ENCODE results near the gene IL1R2. TPM values are rescaled to one million over a fixed set of nuclear protein-coding genes. Genes with fewer than 3 reads are reported as not detected.
A peak's percentile ranks its signal among the peaks of the same experiment; 100 is the strongest.

Gene IL1R2
- total and polyA plus RNA-seq, 2 of the 13 experiments (the other 11 are each of a cell fraction or from before 2014, with no cell fraction given): 3.6 to 7.3 TPM

DNA sequence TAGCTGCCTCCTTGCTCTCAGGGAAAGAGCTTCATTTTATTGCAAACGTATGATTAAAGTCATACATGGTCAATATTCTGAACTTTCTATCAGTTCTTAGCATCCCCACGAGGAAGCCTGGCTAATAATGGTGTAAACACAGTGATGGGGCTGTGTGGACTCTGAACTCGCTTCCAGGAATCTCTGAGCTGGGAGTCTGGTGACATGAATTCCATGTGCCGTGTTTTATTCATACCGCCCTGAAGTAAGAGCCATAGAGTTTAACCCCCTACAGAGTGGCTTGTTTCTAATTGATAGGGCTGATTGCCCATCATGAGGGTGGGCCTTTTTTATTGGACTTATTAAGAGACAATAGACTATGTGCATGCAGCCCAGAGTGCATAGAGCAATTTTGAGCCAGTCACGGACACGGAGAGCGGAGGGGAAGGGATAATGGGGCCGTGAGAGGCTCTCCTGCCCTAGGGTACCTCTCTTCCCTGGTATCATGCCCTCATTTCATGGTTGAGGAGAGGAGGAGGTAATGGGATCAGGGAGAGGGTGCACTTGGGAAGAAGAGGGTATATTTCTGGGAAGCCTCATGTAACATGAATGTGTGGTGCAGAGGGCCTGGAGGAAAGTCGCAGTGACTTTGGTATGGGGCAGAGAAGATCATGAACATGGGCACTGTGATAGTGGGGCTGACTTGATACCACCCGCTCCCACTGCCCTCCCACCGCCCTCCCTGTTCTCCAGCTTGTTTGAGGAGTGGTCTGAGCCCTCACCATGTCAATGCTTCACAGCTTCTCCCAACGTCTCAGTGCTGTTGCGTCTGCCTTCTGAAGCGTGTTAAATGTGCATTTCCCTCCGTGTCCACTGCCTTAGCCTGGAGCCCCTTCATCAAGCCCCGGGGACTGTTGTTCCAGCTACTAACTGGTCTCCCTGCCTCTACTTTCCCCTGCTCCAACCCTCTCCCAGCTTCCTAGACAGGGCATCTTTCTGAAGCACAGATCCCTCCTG lies 73.2 kb downstream of the IL1R2 start (continued):
- TF ChIP-seq ZNF703 (CRISPR knock-in tag; IDR thresholded peaks at IDR 0.05; ENCODE audit: borderline replicate concordance): 0 out of 2 replicates have a peak, but pooled peaks have one; percentile 32
- TF ChIP-seq, protein P1, sequence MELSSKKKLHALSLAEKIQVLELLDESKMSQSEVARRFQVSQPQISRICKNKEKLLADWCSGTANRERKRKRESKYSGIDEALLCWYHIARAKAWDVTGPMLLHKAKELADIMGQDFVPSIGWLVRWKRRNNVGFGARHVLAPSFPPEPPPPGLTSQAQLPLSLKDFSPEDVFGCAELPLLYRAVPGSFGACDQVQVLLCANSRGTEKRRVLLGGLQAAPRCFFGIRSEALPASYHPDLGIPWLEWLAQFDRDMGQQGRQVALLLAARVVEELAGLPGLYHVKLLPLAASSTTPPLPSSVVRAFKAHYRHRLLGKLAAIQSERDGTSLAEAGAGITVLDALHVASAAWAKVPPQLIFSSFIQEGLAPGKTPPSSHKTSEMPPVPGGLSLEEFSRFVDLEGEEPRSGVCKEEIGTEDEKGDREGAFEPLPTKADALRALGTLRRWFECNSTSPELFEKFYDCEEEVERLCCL (CRISPR knock-in tag; IDR thresholded peaks at IDR 0.05; ENCODE audit: borderline replicate concordance): no peak
- TF ChIP-seq REPIN1 (CRISPR knock-in tag; IDR thresholded peaks at IDR 0.05; ENCODE audit: borderline replicate concordance, low read depth): 0 out of 2 replicates have a peak, but pooled peaks have one; percentile 24
- TF ChIP-seq IKZF1 (IDR thresholded peaks at IDR 0.05): no peak
- TF ChIP-seq SKI (IDR thresholded peaks at IDR 0.05; ENCODE audit: partially characterized antibody): no peak
- TF ChIP-seq NFKB2 (CRISPR knock-in tag; IDR thresholded peaks at IDR 0.05; ENCODE audit: borderline replicate concordance): no peak
- no peak for TF ChIP-seq ZFP62 (CRISPR knock-in tag; IDR thresholded peaks at IDR 0.05)
- no peak for TF ChIP-seq PAWR (CRISPR knock-in tag; IDR thresholded peaks at IDR 0.05; ENCODE audit: borderline replicate concordance)
- TF ChIP-seq, protein P2, sequence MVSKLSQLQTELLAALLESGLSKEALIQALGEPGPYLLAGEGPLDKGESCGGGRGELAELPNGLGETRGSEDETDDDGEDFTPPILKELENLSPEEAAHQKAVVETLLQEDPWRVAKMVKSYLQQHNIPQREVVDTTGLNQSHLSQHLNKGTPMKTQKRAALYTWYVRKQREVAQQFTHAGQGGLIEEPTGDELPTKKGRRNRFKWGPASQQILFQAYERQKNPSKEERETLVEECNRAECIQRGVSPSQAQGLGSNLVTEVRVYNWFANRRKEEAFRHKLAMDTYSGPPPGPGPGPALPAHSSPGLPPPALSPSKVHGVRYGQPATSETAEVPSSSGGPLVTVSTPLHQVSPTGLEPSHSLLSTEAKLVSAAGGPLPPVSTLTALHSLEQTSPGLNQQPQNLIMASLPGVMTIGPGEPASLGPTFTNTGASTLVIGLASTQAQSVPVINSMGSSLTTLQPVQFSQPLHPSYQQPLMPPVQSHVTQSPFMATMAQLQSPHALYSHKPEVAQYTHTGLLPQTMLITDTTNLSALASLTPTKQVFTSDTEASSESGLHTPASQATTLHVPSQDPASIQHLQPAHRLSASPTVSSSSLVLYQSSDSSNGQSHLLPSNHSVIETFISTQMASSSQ (IDR thresholded peaks at IDR 0.05; ENCODE audit: low read depth): no peak
- TF ChIP-seq, protein P2 (CRISPR knock-in tag; IDR thresholded peaks at IDR 0.05; ENCODE audit: borderline replicate concordance): peak; percentile 61; the same call in 1 of the 2 replicates
- TF ChIP-seq, protein P3, sequence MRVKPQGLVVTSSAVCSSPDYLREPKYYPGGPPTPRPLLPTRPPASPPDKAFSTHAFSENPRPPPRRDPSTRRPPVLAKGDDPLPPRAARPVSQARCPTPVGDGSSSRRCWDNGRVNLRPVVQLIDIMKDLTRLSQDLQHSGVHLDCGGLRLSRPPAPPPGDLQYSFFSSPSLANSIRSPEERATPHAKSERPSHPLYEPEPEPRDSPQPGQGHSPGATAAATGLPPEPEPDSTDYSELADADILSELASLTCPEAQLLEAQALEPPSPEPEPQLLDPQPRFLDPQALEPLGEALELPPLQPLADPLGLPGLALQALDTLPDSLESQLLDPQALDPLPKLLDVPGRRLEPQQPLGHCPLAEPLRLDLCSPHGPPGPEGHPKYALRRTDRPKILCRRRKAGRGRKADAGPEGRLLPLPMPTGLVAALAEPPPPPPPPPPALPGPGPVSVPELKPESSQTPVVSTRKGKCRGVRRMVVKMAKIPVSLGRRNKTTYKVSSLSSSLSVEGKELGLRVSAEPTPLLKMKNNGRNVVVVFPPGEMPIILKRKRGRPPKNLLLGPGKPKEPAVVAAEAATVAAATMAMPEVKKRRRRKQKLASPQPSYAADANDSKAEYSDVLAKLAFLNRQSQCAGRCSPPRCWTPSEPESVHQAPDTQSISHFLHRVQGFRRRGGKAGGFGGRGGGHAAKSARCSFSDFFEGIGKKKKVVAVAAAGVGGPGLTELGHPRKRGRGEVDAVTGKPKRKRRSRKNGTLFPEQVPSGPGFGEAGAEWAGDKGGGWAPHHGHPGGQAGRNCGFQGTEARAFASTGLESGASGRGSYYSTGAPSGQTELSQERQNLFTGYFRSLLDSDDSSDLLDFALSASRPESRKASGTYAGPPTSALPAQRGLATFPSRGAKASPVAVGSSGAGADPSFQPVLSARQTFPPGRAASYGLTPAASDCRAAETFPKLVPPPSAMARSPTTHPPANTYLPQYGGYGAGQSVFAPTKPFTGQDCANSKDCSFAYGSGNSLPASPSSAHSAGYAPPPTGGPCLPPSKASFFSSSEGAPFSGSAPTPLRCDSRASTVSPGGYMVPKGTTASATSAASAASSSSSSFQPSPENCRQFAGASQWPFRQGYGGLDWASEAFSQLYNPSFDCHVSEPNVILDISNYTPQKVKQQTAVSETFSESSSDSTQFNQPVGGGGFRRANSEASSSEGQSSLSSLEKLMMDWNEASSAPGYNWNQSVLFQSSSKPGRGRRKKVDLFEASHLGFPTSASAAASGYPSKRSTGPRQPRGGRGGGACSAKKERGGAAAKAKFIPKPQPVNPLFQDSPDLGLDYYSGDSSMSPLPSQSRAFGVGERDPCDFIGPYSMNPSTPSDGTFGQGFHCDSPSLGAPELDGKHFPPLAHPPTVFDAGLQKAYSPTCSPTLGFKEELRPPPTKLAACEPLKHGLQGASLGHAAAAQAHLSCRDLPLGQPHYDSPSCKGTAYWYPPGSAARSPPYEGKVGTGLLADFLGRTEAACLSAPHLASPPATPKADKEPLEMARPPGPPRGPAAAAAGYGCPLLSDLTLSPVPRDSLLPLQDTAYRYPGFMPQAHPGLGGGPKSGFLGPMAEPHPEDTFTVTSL (CRISPR knock-in tag; IDR thresholded peaks at IDR 0.05; ENCODE audit: borderline replicate concordance): no peak
- TF ChIP-seq, protein P4, sequence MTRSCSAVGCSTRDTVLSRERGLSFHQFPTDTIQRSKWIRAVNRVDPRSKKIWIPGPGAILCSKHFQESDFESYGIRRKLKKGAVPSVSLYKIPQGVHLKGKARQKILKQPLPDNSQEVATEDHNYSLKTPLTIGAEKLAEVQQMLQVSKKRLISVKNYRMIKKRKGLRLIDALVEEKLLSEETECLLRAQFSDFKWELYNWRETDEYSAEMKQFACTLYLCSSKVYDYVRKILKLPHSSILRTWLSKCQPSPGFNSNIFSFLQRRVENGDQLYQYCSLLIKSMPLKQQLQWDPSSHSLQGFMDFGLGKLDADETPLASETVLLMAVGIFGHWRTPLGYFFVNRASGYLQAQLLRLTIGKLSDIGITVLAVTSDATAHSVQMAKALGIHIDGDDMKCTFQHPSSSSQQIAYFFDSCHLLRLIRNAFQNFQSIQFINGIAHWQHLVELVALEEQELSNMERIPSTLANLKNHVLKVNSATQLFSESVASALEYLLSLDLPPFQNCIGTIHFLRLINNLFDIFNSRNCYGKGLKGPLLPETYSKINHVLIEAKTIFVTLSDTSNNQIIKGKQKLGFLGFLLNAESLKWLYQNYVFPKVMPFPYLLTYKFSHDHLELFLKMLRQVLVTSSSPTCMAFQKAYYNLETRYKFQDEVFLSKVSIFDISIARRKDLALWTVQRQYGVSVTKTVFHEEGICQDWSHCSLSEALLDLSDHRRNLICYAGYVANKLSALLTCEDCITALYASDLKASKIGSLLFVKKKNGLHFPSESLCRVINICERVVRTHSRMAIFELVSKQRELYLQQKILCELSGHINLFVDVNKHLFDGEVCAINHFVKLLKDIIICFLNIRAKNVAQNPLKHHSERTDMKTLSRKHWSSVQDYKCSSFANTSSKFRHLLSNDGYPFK (CRISPR knock-in tag; IDR thresholded peaks at IDR 0.05; ENCODE audit: borderline replicate concordance): no peak
- 0 out of 2 replicates have a peak, but pooled peaks have one; percentile 42 for TF ChIP-seq TMF1 (CRISPR knock-in tag; IDR thresholded peaks at IDR 0.05; ENCODE audit: low read depth)
